Gastrocnemius medialis (tissue), 4 donors: ENCODE measurements around the gene DENND1A. TPM values are rescaled to one million over a fixed set of nuclear protein-coding genes. Genes with fewer than 3 reads are reported as not detected.

Experiments
- ATAC-seq, 2 donors: fragments of 150-250 bp; one replicate each; pipeline ENCODE4 v1.9.1; 2016
- DNase-seq, 2 donors: peaks; one replicate each; pipeline ENCODE4 v3.0.0-alpha.2; 2019
- H3K27ac ChIP-seq, 4 donors: fragments of 200-600 bp; sonication (generic); 1 replicate in 1 of 4; 2 replicates in 3 of 4; pipeline ENCODE4 v1.5.1; 2016 to 2018; ENCODE audit warnings: mild to moderate bottlenecking in 2 of 4, moderate library complexity in 1 of 4
- H3K27me3 ChIP-seq, 3 donors: fragments of 200-600 bp; sonication (generic) in 2 of 3; 1 replicate in 1 of 3; 2 replicates in 2 of 3; pipeline versions ENCODE4 v1.5.1 to v1.6.0; 2016 to 2019; ENCODE audit warnings: mild to moderate bottlenecking in 1 of 3, moderate library complexity in 1 of 3
- H3K36me3 ChIP-seq, 2 donors: fragments of 200-600 bp; sonication (generic) in 1 of 2; one replicate each; pipeline ENCODE4 v1.5.1; 2017 to 2018
- H3K4me1 ChIP-seq, 2 donors: fragments of 200-600 bp; sonication (generic) in 1 of 2; one replicate each; pipeline ENCODE4 v1.5.1; 2016 to 2017; ENCODE audit warnings: mild to moderate bottlenecking in 2 of 2
- H3K4me3 ChIP-seq, 4 donors: fragments of 200-600 bp; sonication (generic) in 3 of 4; 1 replicate in 1 of 4; 2 replicates in 3 of 4; pipeline ENCODE4 v1.5.1; 2016 to 2019; ENCODE audit warnings: mild to moderate bottlenecking in 2 of 4
- H3K9me3 ChIP-seq, 3 donors: fragments of 200-600 bp; sonication (generic) in 2 of 3; 1 replicate in 1 of 3; 2 replicates in 2 of 3; pipeline ENCODE4 v1.5.1; 2016 to 2019
- CTCF ChIP-seq, 5 experiments: fragments of 450-650 bp in 3 of 5; fragments of 200-600 bp in 2 of 5; sonication (generic) in 2 of 5; IDR thresholded peaks in 4 of 5; conservative IDR thresholded peaks in 1 of 5; 1 replicate in 4 of 5; 2 replicates in 1 of 5; pipeline ENCODE4 v1.5.1; 2016 to 2019; ENCODE audit warnings: antibody characterized with exemption in 5 of 5, mild to moderate bottlenecking in 3 of 5, moderate library complexity in 3 of 5
- POLR2A ChIP-seq, 2 donors: fragments of 450-650 bp; IDR thresholded peaks; one replicate each; pipeline ENCODE4 v1.6.1; 2017; ENCODE audit warnings: antibody characterized with exemption in 2 of 2, mild to moderate bottlenecking in 2 of 2, moderate library complexity in 2 of 2
- in situ Hi-C, 4 donors: fragments of 200-750 bp; cut with MboI; loops; one replicate each; pipeline versions ENCODE4 v1.15.0 to v1.8.0; 2017; ENCODE audit warnings: low sequenced_read_pairs in 4 of 4
- intact Hi-C: fragments of 100-400 bp; cut with DNase I; formaldehyde crosslinking; loops from one replicate; pipeline ENCODE4 v1.15.1; 2023; ENCODE audit warnings: low total_unique reads
- total RNA-seq, 4 donors: library from RNA; depleted of rRNA; stranded (reverse); fragments of >200 nt; gene quantifications; one replicate each; pipeline versions ENCODE4 v1.1.0 to v1.2.3, GENCODE V29; 2016

DENND1A gene
- total RNA-seq, 4 donors from 2014 or later: 14.1 to 24.6 (median 16.4) TPM

GRCh38 chr9:123583646-123584045 lies 346.3 kb downstream of the DENND1A start:
- in situ Hi-C loops (no loop called here), intact Hi-C loops (no loop called here)
- Histone ChIP-seq H3K4me1 (no peaks in the 10 kb centered on the region), H3K27me3 (no peaks in the 10 kb centered on the region), H3K9me3 (no peaks in the 10 kb centered on the region), H3K36me3 (peaks cover 0 to 12% of the 10 kb centered on the region in 2 donors), H3K27ac (no peak overlapping the region), H3K4me3 (no peak overlapping the region)
- DNase-seq (no peak), ATAC-seq (no peak)
- TF ChIP-seq POLR2A (IDR thresholded peaks at IDR 0.05) (no peak), CTCF (IDR thresholded peaks at IDR 0.05 in 4 of 5, conservative IDR thresholded peaks at IDR 0.05 in 1 of 5) (no peak)

GRCh38 chr9:123571240-123571639 lies 358.7 kb downstream of the DENND1A start:
- no peak for DNase-seq
- no peak for ATAC-seq
- H3K9me3 ChIP-seq: no peaks in the 10 kb centered on the region
- H3K27me3 ChIP-seq: no peaks in the 10 kb centered on the region
- H3K36me3 ChIP-seq: no peaks in the 10 kb centered on the region
- no peak overlapping the region for H3K4me3 ChIP-seq
- in situ Hi-C loops: no loop called here
- H3K27ac ChIP-seq: no peak overlapping the region
- TF ChIP-seq POLR2A (IDR thresholded peaks at IDR 0.05): no peak
- no peak for TF ChIP-seq CTCF (IDR thresholded peaks at IDR 0.05 in 4 of 5, conservative IDR thresholded peaks at IDR 0.05 in 1 of 5)
- intact Hi-C loops: no loop called here
- no peaks in the 10 kb centered on the region for H3K4me1 ChIP-seq

- DNase-seq: no peak
- no peaks in the 10 kb centered on the region for H3K9me3 ChIP-seq
- no peaks in the 10 kb centered on the region for H3K27me3 ChIP-seq
- in situ Hi-C loops (no loop called here), intact Hi-C loops (no loop called here)
- H3K36me3 ChIP-seq: no peaks in the 10 kb centered on the region
- peak overlapping the region in 1 of 4 donors; percentile 36 for H3K27ac ChIP-seq
- ATAC-seq: peak in 1 of 2 donors; percentile 74
- H3K4me3 ChIP-seq: no peak overlapping the region
- H3K4me1 ChIP-seq: no peaks in the 10 kb centered on the region
- no peak for TF ChIP-seq CTCF (IDR thresholded peaks at IDR 0.05 in 4 of 5, conservative IDR thresholded peaks at IDR 0.05 in 1 of 5)
- no peak for TF ChIP-seq POLR2A (IDR thresholded peaks at IDR 0.05)
Measured at GRCh38 chr9:123568691-123569688, 360.9 kb downstream of the DENND1A start.

- no peak for ATAC-seq
- H3K4me3 ChIP-seq: no peak overlapping the region
Measured at GRCh38 chr9:123567013-123567412, 362.9 kb downstream of the DENND1A start.

More at GRCh38 chr9:123567013-123567412, 362.9 kb downstream of the DENND1A start:
- Histone ChIP-seq H3K4me1 (no peaks in the 10 kb centered on the region), H3K36me3 (no peaks in the 10 kb centered on the region), H3K27ac (no peak overlapping the region), H3K27me3 (no peaks in the 10 kb centered on the region), H3K9me3 (no peaks in the 10 kb centered on the region)
- intact Hi-C loops: no loop called here
- DNase-seq: no peak
- TF ChIP-seq POLR2A (IDR thresholded peaks at IDR 0.05): no peak
- TF ChIP-seq CTCF (IDR thresholded peaks at IDR 0.05 in 4 of 5, conservative IDR thresholded peaks at IDR 0.05 in 1 of 5): no peak
- in situ Hi-C loops: no loop called here
